HG03175 (cell line): Measurements from ENCODE around the gene PCDHA1.

Experiments
- ATAC-seq: cut with Tn5 transposase; IDR thresholded peaks from one replicate; pipeline ENCODE4 v1.9.1; 2021; ENCODE audit warnings: mild to moderate bottlenecking, moderate library complexity; ENCODE audit not compliant: unreplicated experiment

The PCDHA1 gene

DNA sequence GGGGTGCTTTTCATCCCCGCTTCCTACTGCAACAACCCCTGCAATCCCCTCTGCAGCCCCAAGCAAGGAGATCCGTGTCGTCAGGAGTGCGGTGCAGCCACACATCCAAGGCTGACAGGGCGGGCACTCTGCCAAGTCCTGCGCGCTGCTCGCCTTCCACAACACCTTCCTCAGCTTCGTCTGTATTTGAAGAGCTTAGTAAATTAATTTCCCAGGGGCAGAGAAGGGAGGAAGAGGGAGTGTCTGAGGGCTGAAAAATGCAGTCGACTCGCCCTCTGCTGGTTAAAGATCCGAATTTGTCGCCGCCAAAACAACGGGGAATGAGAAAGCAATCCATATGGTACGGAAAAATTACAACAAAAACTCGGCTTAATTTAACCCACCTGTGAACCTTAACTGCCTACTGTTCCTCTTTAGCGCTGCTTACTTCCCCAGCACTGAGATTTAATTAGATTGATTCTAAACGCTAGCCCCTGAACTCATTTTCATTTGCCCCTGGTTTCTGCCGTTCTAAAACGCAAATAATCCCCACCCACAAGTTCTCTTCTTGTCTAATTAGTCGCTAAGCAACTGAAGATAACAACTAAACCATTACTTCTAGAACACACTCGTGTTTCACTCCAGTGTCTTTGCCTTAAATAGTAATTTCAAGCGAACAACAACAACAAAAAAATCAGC, 254.3 kb downstream of the PCDHA1 start:
- ATAC-seq = no peak

DNA sequence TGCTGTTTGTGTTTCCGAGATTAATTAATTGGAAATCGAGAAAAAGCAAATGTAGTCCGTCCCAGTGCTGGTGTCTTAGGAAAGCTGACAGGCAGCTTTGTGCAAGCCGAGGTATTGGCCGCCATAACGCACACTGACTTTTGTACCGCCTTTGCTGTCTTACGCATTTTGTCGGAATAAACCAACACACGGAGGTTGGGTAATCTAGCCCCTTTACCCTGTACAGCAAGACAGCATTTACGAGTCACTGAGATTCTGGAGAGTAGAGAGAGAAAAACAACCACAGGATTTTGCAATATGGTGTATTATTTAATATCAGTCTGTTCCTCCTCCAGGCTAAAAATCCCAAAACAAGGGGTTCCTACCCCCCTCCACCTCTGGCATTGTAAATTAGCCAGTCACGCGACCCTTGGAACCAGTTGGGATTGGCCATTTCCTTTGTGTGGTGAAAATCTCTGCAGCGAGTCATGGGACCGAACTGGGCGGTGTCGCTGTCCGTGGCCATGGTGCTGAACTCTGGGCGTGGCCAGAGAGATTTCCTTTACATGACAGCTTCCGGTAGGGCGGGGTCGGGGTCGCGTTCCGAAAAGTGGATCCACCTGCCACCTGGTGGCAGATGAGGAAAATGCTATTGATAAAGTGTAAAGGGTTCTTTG, 255.0 kb downstream of the PCDHA1 start:
- peak; percentile 84 for ATAC-seq

GRCh38 chr5:141041427-141041785, 255.5 kb downstream of the PCDHA1 start:
- ATAC-seq = no peak

DNA sequence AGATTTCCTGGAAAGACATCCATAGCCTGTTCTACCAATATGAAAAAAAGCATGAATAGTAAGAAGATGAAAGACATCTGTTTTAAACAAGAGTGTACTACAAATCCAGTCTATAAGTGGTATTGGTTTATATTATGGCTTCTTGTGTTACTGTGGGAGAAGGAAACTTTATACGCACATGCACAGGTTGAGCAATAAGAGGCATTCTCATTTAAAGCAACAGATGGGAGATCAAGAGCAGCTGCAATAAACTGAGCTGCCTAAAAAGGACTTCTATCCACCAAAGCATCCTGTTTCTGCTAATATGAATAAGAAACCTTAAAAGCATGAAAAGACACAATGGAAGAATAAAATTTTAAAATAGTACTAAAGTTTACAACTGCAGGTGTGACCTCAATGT, 256.6 kb downstream of the PCDHA1 start:
- ATAC-seq = no peak

DNA sequence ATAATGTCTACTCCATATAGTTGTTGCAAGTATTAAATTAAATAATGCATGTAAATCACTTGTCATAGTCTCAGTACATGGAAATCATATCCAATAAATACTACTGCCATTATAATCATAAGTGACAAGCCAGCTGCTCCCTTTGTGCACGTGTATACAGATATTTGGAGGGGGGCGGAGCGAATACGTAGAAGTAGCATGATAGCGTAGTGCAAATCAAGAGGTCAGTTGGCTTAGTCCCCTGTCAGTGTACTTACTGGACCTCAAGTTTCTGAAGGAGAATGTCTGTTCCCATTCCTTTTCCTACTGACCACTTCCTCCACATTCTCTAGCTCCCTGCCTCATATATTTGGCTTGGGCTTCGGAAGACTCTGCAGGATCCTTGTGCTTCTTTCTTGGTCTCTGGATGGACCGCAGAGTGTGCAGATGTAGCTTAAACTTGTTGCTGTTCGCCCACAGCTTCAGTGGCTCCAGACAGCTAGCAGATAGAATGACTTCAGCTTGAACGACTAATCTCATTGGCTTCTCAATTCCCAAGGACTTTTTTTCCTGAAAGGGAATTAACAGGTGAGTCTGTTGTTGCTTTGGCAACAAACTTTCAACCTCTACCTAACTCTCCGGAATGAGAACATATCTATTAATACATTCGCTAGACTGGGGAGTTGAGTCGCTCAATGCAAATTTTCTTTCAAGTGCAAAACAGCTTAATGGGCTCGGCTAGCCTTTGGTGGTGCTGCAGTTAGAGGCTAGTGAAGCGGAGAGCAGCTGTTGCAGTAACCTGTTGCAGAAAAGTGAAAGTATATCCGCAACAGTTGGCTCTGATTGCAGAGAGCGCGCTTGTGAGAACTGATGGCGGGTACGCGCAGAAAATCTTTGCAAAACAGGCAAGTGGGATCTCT, 264.9 kb downstream of the PCDHA1 start, which contains the start of gene PCDHB1:
PCDHB1 (plus strand) TSS at position 753 of the 899 bp plus-strand sequence; CDS start at position 850, 97 bp downstream.
- ATAC-seq = no peak

DNA sequence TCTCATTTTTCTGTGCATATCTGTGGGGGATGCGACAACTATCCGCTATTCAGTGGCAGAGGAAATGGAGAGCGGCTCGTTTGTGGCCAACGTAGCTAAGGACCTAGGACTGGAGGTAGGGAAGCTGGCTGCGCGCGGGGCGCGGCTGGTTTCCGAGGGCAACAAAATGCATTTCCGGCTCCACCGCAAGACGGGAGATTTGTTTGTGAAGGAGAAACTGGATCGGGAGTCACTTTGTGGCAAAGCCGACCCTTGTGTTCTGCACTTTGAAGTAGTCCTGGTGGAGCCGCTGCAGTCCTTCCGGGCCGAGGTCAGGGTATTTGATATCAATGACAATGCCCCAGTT, 265.6 kb downstream of the PCDHA1 start:
- ATAC-seq = no peak
